HL-60 (cell line): Measurements from ENCODE around the gene SHCBP1.
"Not testable (repeated sequence)": the region's sequence is repeated elsewhere in the genome, so short reads cannot be mapped to it uniquely, and the experiment has no call there.

ENCODE experiments used
- DNase-seq, 2 experiments: peaks; one replicate each; pipeline ENCODE4 v3.0.0-alpha.2; 2010 to 2020; ENCODE audit warnings: low read depth in 1 of 2, low spot score in 1 of 2
- H3K27ac ChIP-seq: fragments of 250-450 bp; sonication (Bioruptor Pico); replicated peaks from 2 replicates; pipeline ENCODE4 v1.5.1; 2020; ENCODE audit warnings: mild to moderate bottlenecking, moderate library complexity
- H3K27me3 ChIP-seq: fragments of 250-450 bp; sonication (Bioruptor Pico); 2 replicates; pipeline ENCODE4 v1.5.1; 2021; ENCODE audit warnings: mild to moderate bottlenecking, moderate library complexity; ENCODE audit not compliant: insufficient read depth, poor library complexity, severe bottlenecking
- H3K4me3 ChIP-seq: replicated peaks from 2 replicates; pipeline ENCODE4 v1.5.1; 2011; ENCODE audit warnings: mild to moderate bottlenecking, control low read depth, low read length; ENCODE audit not compliant: insufficient read depth
- GABPA ChIP-seq: IDR thresholded peaks from 2 replicates; pipeline ENCODE4 v1.6.1; 2012; ENCODE audit warnings: low read depth
- POLR2AphosphoS5 ChIP-seq: IDR thresholded peaks from 2 replicates; pipeline ENCODE4 v1.6.1; 2012; ENCODE audit warnings: low read depth
- SPI1 ChIP-seq: IDR thresholded peaks from 2 replicates; pipeline ENCODE4 v1.6.1; 2012; ENCODE audit warnings: low read depth, mild to moderate bottlenecking, borderline replicate concordance
- TF ChIP-seq, protein P1 (sequence below): IDR thresholded peaks from one replicate; pipeline ENCODE4 v1.5.1; 2011; ENCODE audit warnings: low read length, control low read depth, inconsistent platforms; ENCODE audit not compliant: insufficient read depth
- TF ChIP-seq, protein P2 (sequence below): IDR thresholded peaks from 2 replicates; pipeline ENCODE4 v1.6.1; 2012; ENCODE audit warnings: low read depth; ENCODE audit not compliant: insufficient replicate concordance

Gene SHCBP1

DNA sequence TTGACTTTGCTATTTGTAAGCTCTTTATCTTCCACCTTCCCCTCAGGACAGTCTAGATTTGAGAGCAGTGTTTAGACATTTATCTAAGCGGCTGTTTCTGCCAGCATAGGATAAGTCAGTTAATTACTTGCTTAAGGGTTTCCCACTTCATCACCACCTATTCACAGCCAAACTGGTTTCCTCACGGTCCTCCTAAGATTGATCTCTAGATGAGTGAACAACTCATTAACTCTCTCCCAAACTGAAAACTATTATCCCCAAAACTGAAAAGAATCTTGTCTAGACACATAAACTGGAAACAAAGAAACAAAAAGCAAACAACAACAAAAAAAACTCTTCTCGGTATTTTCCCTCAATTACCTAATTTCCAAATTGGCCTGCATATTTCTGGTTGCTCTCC, 58.2 kb downstream of the SHCBP1 start:
- TF ChIP-seq, protein P1, sequence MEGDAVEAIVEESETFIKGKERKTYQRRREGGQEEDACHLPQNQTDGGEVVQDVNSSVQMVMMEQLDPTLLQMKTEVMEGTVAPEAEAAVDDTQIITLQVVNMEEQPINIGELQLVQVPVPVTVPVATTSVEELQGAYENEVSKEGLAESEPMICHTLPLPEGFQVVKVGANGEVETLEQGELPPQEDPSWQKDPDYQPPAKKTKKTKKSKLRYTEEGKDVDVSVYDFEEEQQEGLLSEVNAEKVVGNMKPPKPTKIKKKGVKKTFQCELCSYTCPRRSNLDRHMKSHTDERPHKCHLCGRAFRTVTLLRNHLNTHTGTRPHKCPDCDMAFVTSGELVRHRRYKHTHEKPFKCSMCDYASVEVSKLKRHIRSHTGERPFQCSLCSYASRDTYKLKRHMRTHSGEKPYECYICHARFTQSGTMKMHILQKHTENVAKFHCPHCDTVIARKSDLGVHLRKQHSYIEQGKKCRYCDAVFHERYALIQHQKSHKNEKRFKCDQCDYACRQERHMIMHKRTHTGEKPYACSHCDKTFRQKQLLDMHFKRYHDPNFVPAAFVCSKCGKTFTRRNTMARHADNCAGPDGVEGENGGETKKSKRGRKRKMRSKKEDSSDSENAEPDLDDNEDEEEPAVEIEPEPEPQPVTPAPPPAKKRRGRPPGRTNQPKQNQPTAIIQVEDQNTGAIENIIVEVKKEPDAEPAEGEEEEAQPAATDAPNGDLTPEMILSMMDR = no peak
- TF ChIP-seq, protein P2, sequence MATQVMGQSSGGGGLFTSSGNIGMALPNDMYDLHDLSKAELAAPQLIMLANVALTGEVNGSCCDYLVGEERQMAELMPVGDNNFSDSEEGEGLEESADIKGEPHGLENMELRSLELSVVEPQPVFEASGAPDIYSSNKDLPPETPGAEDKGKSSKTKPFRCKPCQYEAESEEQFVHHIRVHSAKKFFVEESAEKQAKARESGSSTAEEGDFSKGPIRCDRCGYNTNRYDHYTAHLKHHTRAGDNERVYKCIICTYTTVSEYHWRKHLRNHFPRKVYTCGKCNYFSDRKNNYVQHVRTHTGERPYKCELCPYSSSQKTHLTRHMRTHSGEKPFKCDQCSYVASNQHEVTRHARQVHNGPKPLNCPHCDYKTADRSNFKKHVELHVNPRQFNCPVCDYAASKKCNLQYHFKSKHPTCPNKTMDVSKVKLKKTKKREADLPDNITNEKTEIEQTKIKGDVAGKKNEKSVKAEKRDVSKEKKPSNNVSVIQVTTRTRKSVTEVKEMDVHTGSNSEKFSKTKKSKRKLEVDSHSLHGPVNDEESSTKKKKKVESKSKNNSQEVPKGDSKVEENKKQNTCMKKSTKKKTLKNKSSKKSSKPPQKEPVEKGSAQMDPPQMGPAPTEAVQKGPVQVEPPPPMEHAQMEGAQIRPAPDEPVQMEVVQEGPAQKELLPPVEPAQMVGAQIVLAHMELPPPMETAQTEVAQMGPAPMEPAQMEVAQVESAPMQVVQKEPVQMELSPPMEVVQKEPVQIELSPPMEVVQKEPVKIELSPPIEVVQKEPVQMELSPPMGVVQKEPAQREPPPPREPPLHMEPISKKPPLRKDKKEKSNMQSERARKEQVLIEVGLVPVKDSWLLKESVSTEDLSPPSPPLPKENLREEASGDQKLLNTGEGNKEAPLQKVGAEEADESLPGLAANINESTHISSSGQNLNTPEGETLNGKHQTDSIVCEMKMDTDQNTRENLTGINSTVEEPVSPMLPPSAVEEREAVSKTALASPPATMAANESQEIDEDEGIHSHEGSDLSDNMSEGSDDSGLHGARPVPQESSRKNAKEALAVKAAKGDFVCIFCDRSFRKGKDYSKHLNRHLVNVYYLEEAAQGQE = no peak
- TF ChIP-seq POLR2AphosphoS5 (no peak), SPI1 (no peak), GABPA (no peak)

DNA sequence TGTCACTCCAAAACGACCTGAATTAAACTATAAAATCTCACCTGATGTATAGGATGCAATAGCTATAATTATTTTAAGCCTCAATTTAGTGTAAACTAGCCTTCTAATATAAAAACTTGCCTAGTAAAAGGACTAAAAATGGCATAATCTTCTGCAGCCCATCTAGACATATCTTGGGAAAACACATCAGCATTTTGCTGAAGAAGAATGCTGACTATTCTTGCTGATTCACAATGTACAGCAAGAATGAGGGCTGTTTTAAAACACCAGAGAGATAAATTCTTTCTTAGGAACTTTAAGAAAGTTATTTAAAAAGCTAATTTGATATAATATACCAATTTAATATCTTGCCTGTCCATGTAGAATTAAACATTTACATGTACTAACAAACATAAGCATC, 63.2 kb downstream of the SHCBP1 start:
- Histone ChIP-seq H3K27ac (no peak overlapping the region), H3K4me3 (no peak overlapping the region), H3K27me3 (no peaks in the 10 kb centered on the region)
- TF ChIP-seq SPI1 = no peak
- DNase-seq = no peak

More for the DNA sequence above, 58.2 kb downstream of the SHCBP1 start:
- Histone ChIP-seq H3K4me3 (no peak overlapping the region), H3K27me3 (peaks cover 5% of the 10 kb centered on the region), H3K27ac (no peak overlapping the region)
- no peak for DNase-seq

DNA sequence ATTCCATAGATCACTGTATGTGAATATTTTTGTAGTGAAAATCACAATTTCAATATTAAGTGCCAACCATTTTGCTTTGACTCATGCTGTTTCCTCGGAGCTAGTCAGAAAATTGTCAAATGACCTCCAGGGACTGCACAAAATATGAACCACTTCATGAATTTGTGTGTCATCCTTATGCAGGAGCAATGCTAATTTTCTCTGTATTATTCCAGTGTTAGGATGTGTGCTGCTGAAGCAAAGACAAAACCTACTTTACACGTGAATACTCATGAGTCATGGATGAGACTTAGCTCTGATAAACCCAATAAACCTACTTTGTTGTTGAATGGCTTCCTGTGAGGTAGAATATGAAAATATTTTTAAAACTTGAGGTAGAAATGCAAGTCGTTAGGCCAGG, 65.2 kb downstream of the SHCBP1 start:
- no peak for DNase-seq
- H3K27me3 ChIP-seq = no peaks in the 10 kb centered on the region
- no peak overlapping the region for H3K27ac ChIP-seq
- TF ChIP-seq, protein P2 = no peak
- TF ChIP-seq POLR2AphosphoS5 (no peak), SPI1 (no peak), GABPA (no peak)
- TF ChIP-seq, protein P1 = no peak
- no peak overlapping the region for H3K4me3 ChIP-seq

DNA sequence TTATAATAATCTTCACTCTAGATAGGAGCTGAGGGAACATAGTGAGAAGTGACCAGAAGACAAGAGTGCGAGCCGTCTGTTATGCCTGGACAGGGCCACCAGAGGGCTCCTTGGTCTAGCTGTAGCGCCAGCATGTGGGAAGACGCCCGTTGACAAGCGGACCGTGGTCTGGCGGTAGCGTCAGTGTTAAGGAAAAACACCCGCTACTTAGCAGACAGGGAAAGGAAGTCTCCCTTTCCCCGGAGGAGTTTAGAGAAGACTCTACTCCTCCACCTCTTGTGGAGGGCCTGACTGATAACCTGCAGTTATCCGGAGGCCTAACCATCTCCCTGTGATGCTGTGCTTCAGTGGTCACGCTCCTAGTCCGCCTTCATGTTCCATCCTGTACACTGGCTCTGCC, 66.7 kb downstream of the SHCBP1 start:
- H3K27ac ChIP-seq, H3K27me3 ChIP-seq, H3K4me3 ChIP-seq: not testable (repeated sequence)
- TF ChIP-seq, protein P1 = peak; percentile 51
- peak; percentile 28 to 75 for DNase-seq
